ENCODE data around the gene PHKA2.

DNA sequence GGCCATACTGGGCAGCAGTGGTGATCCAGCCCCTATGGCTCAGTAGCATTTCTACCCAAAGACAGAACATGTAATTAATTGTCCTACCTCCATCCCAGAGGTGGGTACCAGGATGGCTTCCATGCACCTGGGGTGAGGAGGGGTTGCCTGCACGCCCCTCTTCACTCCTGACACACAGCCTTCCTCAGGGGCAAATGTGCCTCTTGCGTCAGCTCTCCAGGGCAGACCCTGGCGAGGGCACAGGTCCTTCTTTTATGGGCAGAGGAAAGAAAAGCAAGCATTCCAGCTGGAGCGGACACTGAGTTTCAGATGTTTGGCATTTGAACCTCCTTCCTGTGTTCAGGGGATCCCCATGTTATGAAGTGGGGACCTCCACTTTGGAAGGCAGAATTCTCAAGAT lies 95.6 kb downstream of the PHKA2 start:
- TF ChIP-seq POLR2A (IDR thresholded peaks at IDR 0.05; ENCODE audit: low read depth, low read length), result no peak
- TF ChIP-seq POLR2AphosphoS5 (IDR thresholded peaks at IDR 0.05; ENCODE audit: low read depth, low read length), result no peak
